ENCODE results near the gene MBP.

The MBP gene

GRCh38 chr18:77082316-77082955 is 50.1 kb downstream of the MBP start:
- no peak overlapping the region for H3K27ac ChIP-seq
- DNase-seq (ENCODE audit: low read depth, low spot score) = no peak
- no peak overlapping the region for H3K4me3 ChIP-seq
- no peak overlapping the region for H3K9ac ChIP-seq (ENCODE audit: insufficient read length)
- TF ChIP-seq EZH2 (IDR thresholded peaks at IDR 0.05) = no peak
- TF ChIP-seq FOXP2 (optimal IDR thresholded peaks at IDR 0.05; ENCODE audit: control extremely low read depth, extremely low read length, insufficient read depth) = no peak
- TF ChIP-seq POLR2AphosphoS5 (IDR thresholded peaks at IDR 0.05; ENCODE audit: borderline replicate concordance, low read depth, low read length) = no peak
- H3K9me3 ChIP-seq (ENCODE audit: low read depth, low read length) = no peaks in the 10 kb centered on the region
- no peaks in the 10 kb centered on the region for H3K36me3 ChIP-seq (ENCODE audit: insufficient read depth, low read length)

- TF ChIP-seq FOXP2 (optimal IDR thresholded peaks at IDR 0.05; ENCODE audit: control extremely low read depth, extremely low read length, insufficient read depth) = no peak
- H3K9ac ChIP-seq (ENCODE audit: insufficient read length) = no peak overlapping the region
- H3K36me3 ChIP-seq (ENCODE audit: insufficient read depth, low read length) = no peaks in the 10 kb centered on the region
- no peak overlapping the region for H3K4me3 ChIP-seq
- H3K9me3 ChIP-seq (ENCODE audit: low read depth, low read length) = no peaks in the 10 kb centered on the region
- no peak for DNase-seq (ENCODE audit: low read depth, low spot score)
- H3K27ac ChIP-seq = no peak overlapping the region
Measured at GRCh38 chr18:77081390-77081778, 51.2 kb downstream of the MBP start.

GRCh38 chr18:77079954-77080682 is 52.5 kb downstream of the MBP start:
- Histone ChIP-seq H3K4me3 (no peak overlapping the region), H3K27ac (no peak overlapping the region), H3K9me3 (ENCODE audit: low read depth, low read length) (no peaks in the 10 kb centered on the region), H3K9ac (ENCODE audit: insufficient read length) (no peak overlapping the region), H3K36me3 (ENCODE audit: insufficient read depth, low read length) (no peaks in the 10 kb centered on the region)
- DNase-seq (ENCODE audit: low read depth, low spot score) = no peak
- TF ChIP-seq EZH2 (IDR thresholded peaks at IDR 0.05) (no peak), FOXP2 (optimal IDR thresholded peaks at IDR 0.05; ENCODE audit: control extremely low read depth, extremely low read length, insufficient read depth) (no peak), POLR2AphosphoS5 (IDR thresholded peaks at IDR 0.05; ENCODE audit: borderline replicate concordance, low read depth, low read length) (no peak)

GRCh38 chr18:77079088-77079487 is 53.5 kb downstream of the MBP start:
- Histone ChIP-seq H3K36me3 (ENCODE audit: insufficient read depth, low read length) (no peaks in the 10 kb centered on the region), H3K9me3 (ENCODE audit: low read depth, low read length) (no peaks in the 10 kb centered on the region), H3K4me3 (no peak overlapping the region), H3K27ac (no peak overlapping the region), H3K9ac (ENCODE audit: insufficient read length) (no peak overlapping the region)
- no peak for DNase-seq (ENCODE audit: low read depth, low spot score)
- no peak for TF ChIP-seq FOXP2 (optimal IDR thresholded peaks at IDR 0.05; ENCODE audit: control extremely low read depth, extremely low read length, insufficient read depth)

- no peak overlapping the region for H3K9ac ChIP-seq (ENCODE audit: insufficient read length)
Measured at GRCh38 chr18:77078690-77079070, 53.9 kb downstream of the MBP start.

GRCh38 chr18:77077941-77078689 is 54.5 kb downstream of the MBP start:
- Histone ChIP-seq H3K27ac (no peak overlapping the region), H3K4me3 (no peak overlapping the region), H3K36me3 (ENCODE audit: insufficient read depth, low read length) (no peaks in the 10 kb centered on the region), H3K9ac (ENCODE audit: insufficient read length) (no peak overlapping the region), H3K9me3 (ENCODE audit: low read depth, low read length) (no peaks in the 10 kb centered on the region)
- DNase-seq (ENCODE audit: low read depth, low spot score) = no peak
- no peak for TF ChIP-seq POLR2AphosphoS5 (IDR thresholded peaks at IDR 0.05; ENCODE audit: borderline replicate concordance, low read depth, low read length)
- no peak for TF ChIP-seq FOXP2 (optimal IDR thresholded peaks at IDR 0.05; ENCODE audit: control extremely low read depth, extremely low read length, insufficient read depth)
- no peak for TF ChIP-seq EZH2 (IDR thresholded peaks at IDR 0.05)

More at GRCh38 chr18:77078690-77079070, 53.9 kb downstream of the MBP start:
- no peak for DNase-seq (ENCODE audit: low read depth, low spot score)
- no peak overlapping the region for H3K27ac ChIP-seq
- no peaks in the 10 kb centered on the region for H3K9me3 ChIP-seq (ENCODE audit: low read depth, low read length)
- no peak overlapping the region for H3K4me3 ChIP-seq
- no peak for TF ChIP-seq EZH2 (IDR thresholded peaks at IDR 0.05)
- no peak for TF ChIP-seq FOXP2 (optimal IDR thresholded peaks at IDR 0.05; ENCODE audit: control extremely low read depth, extremely low read length, insufficient read depth)
- no peak for TF ChIP-seq POLR2AphosphoS5 (IDR thresholded peaks at IDR 0.05; ENCODE audit: borderline replicate concordance, low read depth, low read length)
- H3K36me3 ChIP-seq (ENCODE audit: insufficient read depth, low read length) = no peaks in the 10 kb centered on the region

GRCh38 chr18:77077401-77077800 is 55.2 kb downstream of the MBP start:
- no peaks in the 10 kb centered on the region for H3K9me3 ChIP-seq (ENCODE audit: low read depth, low read length)
- TF ChIP-seq FOXP2 (optimal IDR thresholded peaks at IDR 0.05; ENCODE audit: control extremely low read depth, extremely low read length, insufficient read depth) = no peak
- no peak for TF ChIP-seq POLR2AphosphoS5 (IDR thresholded peaks at IDR 0.05; ENCODE audit: borderline replicate concordance, low read depth, low read length)
- TF ChIP-seq EZH2 (IDR thresholded peaks at IDR 0.05) = no peak

GRCh38 chr18:77076111-77076510 is 56.5 kb downstream of the MBP start:
- no peak for DNase-seq (ENCODE audit: low read depth, low spot score)
- TF ChIP-seq EZH2 (IDR thresholded peaks at IDR 0.05) (no peak), FOXP2 (optimal IDR thresholded peaks at IDR 0.05; ENCODE audit: control extremely low read depth, extremely low read length, insufficient read depth) (no peak)
- no peak overlapping the region for H3K27ac ChIP-seq
- no peak overlapping the region for H3K4me3 ChIP-seq
- no peak overlapping the region for H3K9ac ChIP-seq (ENCODE audit: insufficient read length)
- no peaks in the 10 kb centered on the region for H3K36me3 ChIP-seq (ENCODE audit: insufficient read depth, low read length)
- H3K9me3 ChIP-seq (ENCODE audit: low read depth, low read length) = no peaks in the 10 kb centered on the region

More at GRCh38 chr18:77077401-77077800, 55.2 kb downstream of the MBP start:
- Histone ChIP-seq H3K36me3 (ENCODE audit: insufficient read depth, low read length) (no peaks in the 10 kb centered on the region), H3K27ac (no peak overlapping the region), H3K4me3 (no peak overlapping the region), H3K9ac (ENCODE audit: insufficient read length) (no peak overlapping the region)
- DNase-seq (ENCODE audit: low read depth, low spot score) = no peak
